ENCODE results near the gene GPRIN3.

DNA sequence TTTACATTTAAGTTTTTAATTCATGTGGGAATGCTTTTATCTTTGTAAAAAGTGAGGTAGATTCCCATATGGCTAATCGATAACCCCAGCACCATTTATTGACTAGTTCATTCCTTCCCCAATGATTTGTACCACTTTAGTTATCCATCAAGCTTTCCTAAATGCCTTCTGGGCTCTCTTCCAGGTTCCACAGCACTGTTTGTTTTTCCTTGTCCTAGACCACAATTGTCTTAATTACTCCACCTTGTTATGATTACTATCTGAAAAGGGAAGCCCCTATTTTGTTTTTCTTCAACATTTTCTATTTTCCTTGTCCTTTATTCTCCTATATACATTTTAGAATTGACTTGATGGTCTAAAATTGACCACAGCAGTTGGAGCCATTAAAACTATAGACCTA is 48.5 kb upstream of the GPRIN3 start:
- TF ChIP-seq, protein P1, sequence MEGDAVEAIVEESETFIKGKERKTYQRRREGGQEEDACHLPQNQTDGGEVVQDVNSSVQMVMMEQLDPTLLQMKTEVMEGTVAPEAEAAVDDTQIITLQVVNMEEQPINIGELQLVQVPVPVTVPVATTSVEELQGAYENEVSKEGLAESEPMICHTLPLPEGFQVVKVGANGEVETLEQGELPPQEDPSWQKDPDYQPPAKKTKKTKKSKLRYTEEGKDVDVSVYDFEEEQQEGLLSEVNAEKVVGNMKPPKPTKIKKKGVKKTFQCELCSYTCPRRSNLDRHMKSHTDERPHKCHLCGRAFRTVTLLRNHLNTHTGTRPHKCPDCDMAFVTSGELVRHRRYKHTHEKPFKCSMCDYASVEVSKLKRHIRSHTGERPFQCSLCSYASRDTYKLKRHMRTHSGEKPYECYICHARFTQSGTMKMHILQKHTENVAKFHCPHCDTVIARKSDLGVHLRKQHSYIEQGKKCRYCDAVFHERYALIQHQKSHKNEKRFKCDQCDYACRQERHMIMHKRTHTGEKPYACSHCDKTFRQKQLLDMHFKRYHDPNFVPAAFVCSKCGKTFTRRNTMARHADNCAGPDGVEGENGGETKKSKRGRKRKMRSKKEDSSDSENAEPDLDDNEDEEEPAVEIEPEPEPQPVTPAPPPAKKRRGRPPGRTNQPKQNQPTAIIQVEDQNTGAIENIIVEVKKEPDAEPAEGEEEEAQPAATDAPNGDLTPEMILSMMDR (optimal IDR thresholded peaks at IDR 0.05 in 1 of 3, IDR thresholded peaks at IDR 0.05 in 1 of 3, conservative IDR thresholded peaks at IDR 0.05 in 1 of 3; ENCODE audit: extremely low read depth in 1 of 3, insufficient read depth in 2 of 3, low read length in 3 of 3), result no peak
- no peak for TF ChIP-seq EZH2 (IDR thresholded peaks at IDR 0.05; ENCODE audit: low read length)

Data from keratinocyte (primary cell).